HL-60 (cell line): ENCODE data around the gene ABCA4.

Source experiments
- GABPA ChIP-seq: IDR thresholded peaks from 2 replicates; pipeline ENCODE4 v1.6.1; 2012; ENCODE audit warnings: low read depth
- POLR2AphosphoS5 ChIP-seq: IDR thresholded peaks from 2 replicates; pipeline ENCODE4 v1.6.1; 2012; ENCODE audit warnings: low read depth
- SPI1 ChIP-seq: IDR thresholded peaks from 2 replicates; pipeline ENCODE4 v1.6.1; 2012; ENCODE audit warnings: low read depth, mild to moderate bottlenecking, borderline replicate concordance
- TF ChIP-seq, protein P1 (sequence below): IDR thresholded peaks from one replicate; pipeline ENCODE4 v1.5.1; 2011; ENCODE audit warnings: low read length, control low read depth, inconsistent platforms; ENCODE audit not compliant: insufficient read depth
- TF ChIP-seq, protein P2 (sequence below): IDR thresholded peaks from 2 replicates; pipeline ENCODE4 v1.6.1; 2012; ENCODE audit warnings: low read depth; ENCODE audit not compliant: insufficient replicate concordance

DNA sequence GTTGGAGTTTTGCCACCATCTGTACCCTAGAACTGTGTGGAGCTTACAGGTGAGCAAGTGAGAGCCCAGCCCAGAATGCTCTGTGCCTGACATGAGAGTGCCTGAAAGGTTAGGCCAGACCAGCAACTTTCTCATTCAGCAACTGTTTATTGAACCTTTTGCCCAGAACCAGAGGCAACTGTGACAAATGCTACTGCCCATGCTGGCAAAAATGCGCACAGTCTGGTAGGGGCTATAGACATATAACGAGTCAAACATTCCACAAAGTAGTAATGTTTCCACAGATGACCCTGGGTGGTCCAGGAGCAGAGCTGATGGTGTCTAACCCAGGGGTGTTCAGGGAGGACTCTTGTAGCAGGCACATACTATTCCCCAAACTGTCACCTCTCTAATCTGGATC, 155.7 kb downstream of the ABCA4 start:
- TF ChIP-seq, protein P1, sequence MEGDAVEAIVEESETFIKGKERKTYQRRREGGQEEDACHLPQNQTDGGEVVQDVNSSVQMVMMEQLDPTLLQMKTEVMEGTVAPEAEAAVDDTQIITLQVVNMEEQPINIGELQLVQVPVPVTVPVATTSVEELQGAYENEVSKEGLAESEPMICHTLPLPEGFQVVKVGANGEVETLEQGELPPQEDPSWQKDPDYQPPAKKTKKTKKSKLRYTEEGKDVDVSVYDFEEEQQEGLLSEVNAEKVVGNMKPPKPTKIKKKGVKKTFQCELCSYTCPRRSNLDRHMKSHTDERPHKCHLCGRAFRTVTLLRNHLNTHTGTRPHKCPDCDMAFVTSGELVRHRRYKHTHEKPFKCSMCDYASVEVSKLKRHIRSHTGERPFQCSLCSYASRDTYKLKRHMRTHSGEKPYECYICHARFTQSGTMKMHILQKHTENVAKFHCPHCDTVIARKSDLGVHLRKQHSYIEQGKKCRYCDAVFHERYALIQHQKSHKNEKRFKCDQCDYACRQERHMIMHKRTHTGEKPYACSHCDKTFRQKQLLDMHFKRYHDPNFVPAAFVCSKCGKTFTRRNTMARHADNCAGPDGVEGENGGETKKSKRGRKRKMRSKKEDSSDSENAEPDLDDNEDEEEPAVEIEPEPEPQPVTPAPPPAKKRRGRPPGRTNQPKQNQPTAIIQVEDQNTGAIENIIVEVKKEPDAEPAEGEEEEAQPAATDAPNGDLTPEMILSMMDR, result no peak
- no peak for TF ChIP-seq POLR2AphosphoS5
- TF ChIP-seq, protein P2, sequence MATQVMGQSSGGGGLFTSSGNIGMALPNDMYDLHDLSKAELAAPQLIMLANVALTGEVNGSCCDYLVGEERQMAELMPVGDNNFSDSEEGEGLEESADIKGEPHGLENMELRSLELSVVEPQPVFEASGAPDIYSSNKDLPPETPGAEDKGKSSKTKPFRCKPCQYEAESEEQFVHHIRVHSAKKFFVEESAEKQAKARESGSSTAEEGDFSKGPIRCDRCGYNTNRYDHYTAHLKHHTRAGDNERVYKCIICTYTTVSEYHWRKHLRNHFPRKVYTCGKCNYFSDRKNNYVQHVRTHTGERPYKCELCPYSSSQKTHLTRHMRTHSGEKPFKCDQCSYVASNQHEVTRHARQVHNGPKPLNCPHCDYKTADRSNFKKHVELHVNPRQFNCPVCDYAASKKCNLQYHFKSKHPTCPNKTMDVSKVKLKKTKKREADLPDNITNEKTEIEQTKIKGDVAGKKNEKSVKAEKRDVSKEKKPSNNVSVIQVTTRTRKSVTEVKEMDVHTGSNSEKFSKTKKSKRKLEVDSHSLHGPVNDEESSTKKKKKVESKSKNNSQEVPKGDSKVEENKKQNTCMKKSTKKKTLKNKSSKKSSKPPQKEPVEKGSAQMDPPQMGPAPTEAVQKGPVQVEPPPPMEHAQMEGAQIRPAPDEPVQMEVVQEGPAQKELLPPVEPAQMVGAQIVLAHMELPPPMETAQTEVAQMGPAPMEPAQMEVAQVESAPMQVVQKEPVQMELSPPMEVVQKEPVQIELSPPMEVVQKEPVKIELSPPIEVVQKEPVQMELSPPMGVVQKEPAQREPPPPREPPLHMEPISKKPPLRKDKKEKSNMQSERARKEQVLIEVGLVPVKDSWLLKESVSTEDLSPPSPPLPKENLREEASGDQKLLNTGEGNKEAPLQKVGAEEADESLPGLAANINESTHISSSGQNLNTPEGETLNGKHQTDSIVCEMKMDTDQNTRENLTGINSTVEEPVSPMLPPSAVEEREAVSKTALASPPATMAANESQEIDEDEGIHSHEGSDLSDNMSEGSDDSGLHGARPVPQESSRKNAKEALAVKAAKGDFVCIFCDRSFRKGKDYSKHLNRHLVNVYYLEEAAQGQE, result no peak
- no peak for TF ChIP-seq GABPA
- TF ChIP-seq SPI1, result no peak
